ENCODE results near the gene ZNF141.

ZNF141 gene

DNA sequence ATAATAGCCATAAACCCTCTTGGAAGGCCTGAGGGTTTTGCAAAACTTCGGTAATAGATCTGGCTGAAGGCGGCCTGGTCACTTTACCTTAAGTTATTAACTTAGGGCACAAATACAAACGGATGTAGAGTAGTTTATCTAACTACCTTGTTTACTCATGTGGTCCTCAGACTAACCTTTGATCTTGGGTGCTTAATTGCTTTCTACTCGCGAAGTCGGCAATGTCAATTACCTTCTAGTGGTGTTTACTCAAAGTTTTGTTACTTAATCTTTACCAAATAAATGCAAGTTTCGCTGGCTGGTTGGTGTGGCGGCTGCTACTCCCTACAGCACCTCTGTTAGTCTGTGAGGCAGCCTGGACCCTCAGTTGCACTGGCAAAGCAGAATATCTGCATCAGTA, 8.9 kb upstream of the ZNF141 start:
- H3K4me3 ChIP-seq (ENCODE audit: low read depth, low read length), result no peak overlapping the region
- no peaks in the 10 kb centered on the region for H3K36me3 ChIP-seq (ENCODE audit: control insufficient read depth, insufficient read depth, low read length)
- TF ChIP-seq, protein P1, sequence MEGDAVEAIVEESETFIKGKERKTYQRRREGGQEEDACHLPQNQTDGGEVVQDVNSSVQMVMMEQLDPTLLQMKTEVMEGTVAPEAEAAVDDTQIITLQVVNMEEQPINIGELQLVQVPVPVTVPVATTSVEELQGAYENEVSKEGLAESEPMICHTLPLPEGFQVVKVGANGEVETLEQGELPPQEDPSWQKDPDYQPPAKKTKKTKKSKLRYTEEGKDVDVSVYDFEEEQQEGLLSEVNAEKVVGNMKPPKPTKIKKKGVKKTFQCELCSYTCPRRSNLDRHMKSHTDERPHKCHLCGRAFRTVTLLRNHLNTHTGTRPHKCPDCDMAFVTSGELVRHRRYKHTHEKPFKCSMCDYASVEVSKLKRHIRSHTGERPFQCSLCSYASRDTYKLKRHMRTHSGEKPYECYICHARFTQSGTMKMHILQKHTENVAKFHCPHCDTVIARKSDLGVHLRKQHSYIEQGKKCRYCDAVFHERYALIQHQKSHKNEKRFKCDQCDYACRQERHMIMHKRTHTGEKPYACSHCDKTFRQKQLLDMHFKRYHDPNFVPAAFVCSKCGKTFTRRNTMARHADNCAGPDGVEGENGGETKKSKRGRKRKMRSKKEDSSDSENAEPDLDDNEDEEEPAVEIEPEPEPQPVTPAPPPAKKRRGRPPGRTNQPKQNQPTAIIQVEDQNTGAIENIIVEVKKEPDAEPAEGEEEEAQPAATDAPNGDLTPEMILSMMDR (IDR thresholded peaks at IDR 0.05), result no peak
- no peaks in the 10 kb centered on the region for H3K4me1 ChIP-seq
- no peaks in the 10 kb centered on the region for H3K27me3 ChIP-seq (ENCODE audit: control insufficient read depth, insufficient read depth, low read length)
- no peak overlapping the region for H3K9ac ChIP-seq
- no peaks in the 10 kb centered on the region for H3K79me2 ChIP-seq
- H3K4me2 ChIP-seq (ENCODE audit: low read length), result no peak overlapping the region
- H2AFZ ChIP-seq, result no peak overlapping the region
- no peaks in the 10 kb centered on the region for H3K9me3 ChIP-seq (ENCODE audit: control insufficient read depth, low read length)
- no peak overlapping the region for H3K27ac ChIP-seq

DNA sequence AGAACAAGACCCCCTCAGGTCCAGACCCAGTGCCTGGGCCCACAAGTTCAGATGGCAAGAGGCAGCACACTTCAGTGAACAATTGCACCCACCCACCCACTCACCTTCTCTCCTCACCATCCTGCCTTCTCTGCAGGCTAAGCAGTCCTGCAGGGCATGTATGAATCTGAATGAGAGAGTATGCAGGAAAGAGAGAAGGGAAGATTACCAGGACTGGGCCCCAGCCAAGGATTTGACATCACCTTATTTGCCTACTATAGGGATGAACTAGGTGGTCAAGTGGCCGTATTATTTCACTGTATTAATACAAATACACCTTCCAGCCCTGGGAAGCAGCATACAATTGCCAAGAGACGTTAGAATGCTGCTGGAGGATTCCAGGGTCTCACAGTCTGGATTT, 2.1 kb upstream of the ZNF141 start:
- Histone ChIP-seq H2AFZ (no peak overlapping the region), H3K4me2 (ENCODE audit: low read length) (no peak overlapping the region), H3K9me3 (ENCODE audit: control insufficient read depth, low read length) (no peaks in the 10 kb centered on the region), H3K79me2 (peaks cover 12% of the 10 kb centered on the region), H3K27me3 (ENCODE audit: control insufficient read depth, insufficient read depth, low read length) (no peaks in the 10 kb centered on the region), H3K27ac (no peak overlapping the region), H3K36me3 (ENCODE audit: control insufficient read depth, insufficient read depth, low read length) (no peaks in the 10 kb centered on the region), H3K4me3 (ENCODE audit: low read depth, low read length) (no peak overlapping the region), H3K9ac (no peak overlapping the region), H3K4me1 (no peaks in the 10 kb centered on the region)
- TF ChIP-seq, protein P1 (IDR thresholded peaks at IDR 0.05), result no peak

DNA sequence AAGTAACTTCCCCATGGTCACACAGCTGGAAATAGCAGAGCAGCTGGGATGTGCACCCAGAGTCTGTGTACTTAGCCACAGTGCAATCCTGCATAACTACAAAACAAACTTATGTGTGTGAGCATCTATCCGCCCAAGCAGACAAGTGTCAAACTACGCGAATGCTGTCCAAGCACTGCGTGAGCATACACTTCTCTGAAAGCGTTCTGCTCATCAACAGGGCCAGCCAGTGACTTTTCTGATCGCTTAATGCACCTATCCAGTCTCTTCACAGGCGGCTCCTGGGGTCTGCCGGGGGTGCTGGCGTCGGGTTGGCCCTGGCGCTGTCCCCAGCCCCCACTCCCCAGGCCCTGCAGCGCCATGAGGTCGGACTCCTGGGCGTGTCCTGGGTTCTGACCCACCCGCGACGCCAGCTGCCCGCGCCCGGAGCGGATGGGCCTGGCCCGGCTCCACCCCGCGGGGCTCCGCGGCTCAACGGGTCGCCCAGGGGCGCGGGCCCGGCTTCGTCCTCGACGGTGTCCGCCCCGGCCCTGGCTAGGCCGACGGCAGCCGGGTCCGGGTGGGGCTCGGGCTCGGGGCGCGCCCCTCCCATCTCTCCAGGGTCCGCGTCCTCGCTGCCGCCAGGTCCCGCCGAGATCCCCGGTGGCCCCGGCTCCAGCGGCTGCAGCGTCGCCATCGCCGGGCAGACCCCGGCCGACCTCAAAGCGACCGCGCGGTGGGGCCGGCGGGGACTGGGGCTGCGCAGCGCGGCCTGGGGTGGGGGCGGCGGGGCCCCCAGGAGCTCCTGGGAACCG, 1.3 kb upstream of the ZNF141 start:
- Histone ChIP-seq H3K79me2 (peaks cover 12% of the 10 kb centered on the region), H3K9me3 (ENCODE audit: control insufficient read depth, low read length) (no peaks in the 10 kb centered on the region), H3K9ac (no peak overlapping the region), H3K4me1 (no peaks in the 10 kb centered on the region), H3K4me3 (ENCODE audit: low read depth, low read length) (peak overlapping the region; percentile 70), H2AFZ (peak overlapping the region; percentile 86), H3K27me3 (ENCODE audit: control insufficient read depth, insufficient read depth, low read length) (no peaks in the 10 kb centered on the region), H3K27ac (peak overlapping the region; percentile 92), H3K36me3 (ENCODE audit: control insufficient read depth, insufficient read depth, low read length) (no peaks in the 10 kb centered on the region), H3K4me2 (ENCODE audit: low read length) (peak overlapping the region; percentile 99)
- TF ChIP-seq, protein P1 (IDR thresholded peaks at IDR 0.05), result no peak

GRCh38 chr4:336893-337142, 796 bp upstream of the ZNF141 start:
- peak overlapping the region; percentile 86 for H2AFZ ChIP-seq
- no peaks in the 10 kb centered on the region for H3K4me1 ChIP-seq
- peak overlapping the region; percentile 70 for H3K4me3 ChIP-seq (ENCODE audit: low read depth, low read length)
- H3K9me3 ChIP-seq (ENCODE audit: control insufficient read depth, low read length), result no peaks in the 10 kb centered on the region
- H3K27me3 ChIP-seq (ENCODE audit: control insufficient read depth, insufficient read depth, low read length), result no peaks in the 10 kb centered on the region
- peak overlapping the region; percentile 99 for H3K4me2 ChIP-seq (ENCODE audit: low read length)
- H3K79me2 ChIP-seq, result peaks cover 16% of the 10 kb centered on the region
- H3K9ac ChIP-seq, result peak overlapping the region; percentile 2
- H3K27ac ChIP-seq, result peak overlapping the region; percentile 92
- H3K36me3 ChIP-seq (ENCODE audit: control insufficient read depth, insufficient read depth, low read length), result no peaks in the 10 kb centered on the region
- TF ChIP-seq, protein P1 (IDR thresholded peaks at IDR 0.05), result no peak

All from parathyroid adenoma (tissue), 2 donors.